Activated CD8-positive, alpha-beta T cell treated with anti-CD3 and anti-CD28 coated beads, Interleukin-2, amount 10 ng/mL, durations not matched to agents 7 days and 5 days (primary cell): ENCODE measurements around the gene KCNK2. TPM values are rescaled to one million over a fixed set of nuclear protein-coding genes. Genes with fewer than 3 reads are reported as not detected.

ENCODE experiments used
- ATAC-seq: fragments of 150-1000 bp; cut with Tn5 transposase; one replicate; pipeline ENCODE4 v1.10.0; 2021; ENCODE audit warnings: moderate library complexity
- CTCF ChIA-PET: fragments of 350-600 bp; sonication (Branson Sonifier 250); formaldehyde crosslinking; loops from one replicate; lab custom pipeline; 2021; ENCODE audit warnings: antibody characterized with exemption; lab: Charles Lee
- POLR2A ChIA-PET: fragments of 350-600 bp; sonication (Branson Sonifier 250); formaldehyde crosslinking; loops from one replicate; lab custom pipeline; 2021; ENCODE audit warnings: antibody characterized with exemption; lab: Charles Lee
- DNase-seq: peaks from one replicate; pipeline ENCODE4 v3.0.0-alpha.2; 2020
- H3K27ac Mint-ChIP-seq: one replicate; pipeline ENCODE4 v1.8.0; 2021; ENCODE audit warnings: mild to moderate bottlenecking, mixed read lengths
- H3K27me3 Mint-ChIP-seq: one replicate; pipeline ENCODE4 v1.8.0; 2021; ENCODE audit warnings: low read depth, mixed read lengths
- H3K36me3 Mint-ChIP-seq: one replicate; pipeline ENCODE4 v1.8.0; 2021; ENCODE audit warnings: low read depth, mixed read lengths
- H3K4me1 Mint-ChIP-seq: one replicate; pipeline ENCODE4 v1.8.0; 2021; ENCODE audit warnings: low read depth, mixed read lengths
- H3K4me3 Mint-ChIP-seq: one replicate; pipeline ENCODE4 v1.8.0; 2021; ENCODE audit warnings: mild to moderate bottlenecking, mixed read lengths
- H3K9me3 Mint-ChIP-seq: one replicate; pipeline ENCODE4 v1.8.0; 2022; ENCODE audit warnings: mixed read lengths; ENCODE audit not compliant: insufficient read depth
- total RNA-seq, 2 experiments: library from RNA; stranded (reverse); gene quantifications; one replicate each; pipeline ENCODE4 v1.2.3, GENCODE V29; 2021

Gene KCNK2
- total RNA-seq, 2 experiments from 2014 or later: not detected

- no peak overlapping the region for H3K4me3 Mint-ChIP-seq
- H3K9me3 Mint-ChIP-seq: no peaks in the 10 kb centered on the region
- no peaks in the 10 kb centered on the region for H3K4me1 Mint-ChIP-seq
- no peaks in the 10 kb centered on the region for H3K36me3 Mint-ChIP-seq
- no peak for DNase-seq
- ChIA-PET POLR2A (no interaction called here), CTCF (no interaction called here)
- ATAC-seq: no peak
- no peak overlapping the region for H3K27ac Mint-ChIP-seq
- H3K27me3 Mint-ChIP-seq: no peaks in the 10 kb centered on the region
Observed at GRCh38 chr1:215106067-215106466, 23.5 kb downstream of the KCNK2 start.

GRCh38 chr1:215109171-215109570, 26.6 kb downstream of the KCNK2 start:
- no peaks in the 10 kb centered on the region for H3K36me3 Mint-ChIP-seq
- CTCF ChIA-PET: no interaction called here

GRCh38 chr1:215111916-215112315, 29.4 kb downstream of the KCNK2 start:
- no peak overlapping the region for H3K27ac Mint-ChIP-seq
- H3K4me3 Mint-ChIP-seq: no peak overlapping the region
- H3K36me3 Mint-ChIP-seq: no peaks in the 10 kb centered on the region
- POLR2A ChIA-PET: no interaction called here
- no peak for ATAC-seq
- no peaks in the 10 kb centered on the region for H3K9me3 Mint-ChIP-seq
- DNase-seq: no peak
- H3K27me3 Mint-ChIP-seq: no peaks in the 10 kb centered on the region
- CTCF ChIA-PET: no interaction called here
- H3K4me1 Mint-ChIP-seq: no peaks in the 10 kb centered on the region

More at GRCh38 chr1:215109171-215109570, 26.6 kb downstream of the KCNK2 start:
- H3K27ac Mint-ChIP-seq: no peak overlapping the region
- H3K27me3 Mint-ChIP-seq: no peaks in the 10 kb centered on the region
- DNase-seq (no peak), ATAC-seq (no peak)
- no peaks in the 10 kb centered on the region for H3K4me1 Mint-ChIP-seq
- H3K4me3 Mint-ChIP-seq: no peak overlapping the region
- H3K9me3 Mint-ChIP-seq: no peaks in the 10 kb centered on the region
- POLR2A ChIA-PET: no interaction called here

GRCh38 chr1:215113776-215114153, 31.2 kb downstream of the KCNK2 start:
- ChIA-PET POLR2A (no interaction called here), CTCF (no interaction called here)
- DNase-seq (no peak), ATAC-seq (no peak)
- H3K27me3 Mint-ChIP-seq: no peaks in the 10 kb centered on the region
- H3K4me1 Mint-ChIP-seq: no peaks in the 10 kb centered on the region
- H3K4me3 Mint-ChIP-seq: no peak overlapping the region
- no peaks in the 10 kb centered on the region for H3K36me3 Mint-ChIP-seq
- no peaks in the 10 kb centered on the region for H3K9me3 Mint-ChIP-seq
- no peak overlapping the region for H3K27ac Mint-ChIP-seq

GRCh38 chr1:215114154-215114933, 31.8 kb downstream of the KCNK2 start:
- DNase-seq (no peak), ATAC-seq (no peak)
- H3K27me3 Mint-ChIP-seq: no peaks in the 10 kb centered on the region
- ChIA-PET POLR2A (no interaction called here), CTCF (no interaction called here)
- no peak overlapping the region for H3K27ac Mint-ChIP-seq
- no peaks in the 10 kb centered on the region for H3K9me3 Mint-ChIP-seq
- no peak overlapping the region for H3K4me3 Mint-ChIP-seq
- H3K36me3 Mint-ChIP-seq: no peaks in the 10 kb centered on the region
- H3K4me1 Mint-ChIP-seq: no peaks in the 10 kb centered on the region

GRCh38 chr1:215115760-215116159, 33.2 kb downstream of the KCNK2 start:
- ATAC-seq (no peak), DNase-seq (no peak)
- no peaks in the 10 kb centered on the region for H3K4me1 Mint-ChIP-seq
- ChIA-PET POLR2A (no interaction called here), CTCF (no interaction called here)
- no peaks in the 10 kb centered on the region for H3K9me3 Mint-ChIP-seq
- H3K27ac Mint-ChIP-seq: no peak overlapping the region
- no peaks in the 10 kb centered on the region for H3K27me3 Mint-ChIP-seq
- no peaks in the 10 kb centered on the region for H3K36me3 Mint-ChIP-seq
- no peak overlapping the region for H3K4me3 Mint-ChIP-seq

GRCh38 chr1:215118081-215118480, 35.5 kb downstream of the KCNK2 start:
- DNase-seq: no peak
- Mint-ChIP-seq H3K36me3 (no peaks in the 10 kb centered on the region), H3K4me3 (no peak overlapping the region), H3K27me3 (no peaks in the 10 kb centered on the region), H3K9me3 (no peaks in the 10 kb centered on the region), H3K4me1 (no peaks in the 10 kb centered on the region), H3K27ac (no peak overlapping the region)
- ChIA-PET CTCF (no interaction called here), POLR2A (no interaction called here)
- no peak for ATAC-seq

- no peak overlapping the region for H3K4me3 Mint-ChIP-seq
- POLR2A ChIA-PET: no interaction called here
- no peaks in the 10 kb centered on the region for H3K27me3 Mint-ChIP-seq
- no peaks in the 10 kb centered on the region for H3K36me3 Mint-ChIP-seq
- no peaks in the 10 kb centered on the region for H3K9me3 Mint-ChIP-seq
- ATAC-seq (no peak), DNase-seq (no peak)
- CTCF ChIA-PET: no interaction called here
- no peaks in the 10 kb centered on the region for H3K4me1 Mint-ChIP-seq
- no peak overlapping the region for H3K27ac Mint-ChIP-seq
Observed at GRCh38 chr1:215119056-215119455, 36.5 kb downstream of the KCNK2 start.

- DNase-seq (no peak), ATAC-seq (no peak)
- no peak overlapping the region for H3K4me3 Mint-ChIP-seq
- no peak overlapping the region for H3K27ac Mint-ChIP-seq
- H3K9me3 Mint-ChIP-seq: no peaks in the 10 kb centered on the region
- H3K4me1 Mint-ChIP-seq: no peaks in the 10 kb centered on the region
- CTCF ChIA-PET: no interaction called here
- POLR2A ChIA-PET: no interaction called here
- no peaks in the 10 kb centered on the region for H3K27me3 Mint-ChIP-seq
- H3K36me3 Mint-ChIP-seq: no peaks in the 10 kb centered on the region
Observed at GRCh38 chr1:215119719-215120365, 37.3 kb downstream of the KCNK2 start.

- Mint-ChIP-seq H3K27me3 (no peaks in the 10 kb centered on the region), H3K36me3 (no peaks in the 10 kb centered on the region), H3K4me3 (no peak overlapping the region), H3K4me1 (no peaks in the 10 kb centered on the region), H3K9me3 (no peaks in the 10 kb centered on the region), H3K27ac (no peak overlapping the region)
- no peak for DNase-seq
- ChIA-PET POLR2A (no interaction called here), CTCF (no interaction called here)
- no peak for ATAC-seq
Observed at GRCh38 chr1:215128504-215128903, 46.0 kb downstream of the KCNK2 start.

- CTCF ChIA-PET: no interaction called here
- no peaks in the 10 kb centered on the region for H3K36me3 Mint-ChIP-seq
Observed at GRCh38 chr1:215131291-215131690, 48.8 kb downstream of the KCNK2 start.

GRCh38 chr1:215132156-215132555, 49.6 kb downstream of the KCNK2 start:
- ATAC-seq (no peak), DNase-seq (no peak)
- no peaks in the 10 kb centered on the region for H3K36me3 Mint-ChIP-seq
- ChIA-PET CTCF (no interaction called here), POLR2A (no interaction called here)
- no peak overlapping the region for H3K4me3 Mint-ChIP-seq
- no peaks in the 10 kb centered on the region for H3K4me1 Mint-ChIP-seq
- no peaks in the 10 kb centered on the region for H3K27me3 Mint-ChIP-seq
- no peak overlapping the region for H3K27ac Mint-ChIP-seq
- no peaks in the 10 kb centered on the region for H3K9me3 Mint-ChIP-seq

More at GRCh38 chr1:215131291-215131690, 48.8 kb downstream of the KCNK2 start:
- Mint-ChIP-seq H3K9me3 (no peaks in the 10 kb centered on the region), H3K4me3 (no peak overlapping the region), H3K4me1 (no peaks in the 10 kb centered on the region), H3K27ac (no peak overlapping the region), H3K27me3 (no peaks in the 10 kb centered on the region)
- DNase-seq: no peak
- POLR2A ChIA-PET: no interaction called here
- ATAC-seq: no peak
